CD14-positive monocyte (primary cell): ENCODE data around the gene TTC39B. TPM values are rescaled to one million over a fixed set of nuclear protein-coding genes. Genes with fewer than 3 reads are reported as not detected.

Experiments used
- DNase-seq, 3 donors: peaks; one replicate each; pipeline ENCODE4 v3.0.0-alpha.2; 2011 to 2022
- H2AFZ ChIP-seq: 2 replicates; pipeline ENCODE4 v1.6.0; 2012; ENCODE audit warnings: mild to moderate bottlenecking, low read depth, low read length, inconsistent platforms; ENCODE audit not compliant: insufficient read depth, poor library complexity, severe bottlenecking
- H3K27ac ChIP-seq, 2 donors: 1 replicate in 1 of 2; 2 replicates in 1 of 2; pipeline ENCODE4 v1.5.1; 2012 to 2013; ENCODE audit warnings: low read length in 2 of 2, control low read depth in 1 of 2, inconsistent platforms in 1 of 2, low read depth in 1 of 2, mild to moderate bottlenecking in 1 of 2
- H3K27me3 ChIP-seq, 2 donors: one replicate each; pipeline versions ENCODE4 v1.6.0 to v1.6.1; 2011 to 2013; ENCODE audit warnings: low read length in 2 of 2; ENCODE audit not compliant: control insufficient read depth in 2 of 2, insufficient read depth in 2 of 2
- H3K36me3 ChIP-seq, 2 donors: replicated peaks in 1 of 2; 1 replicate in 1 of 2; 2 replicates in 1 of 2; pipeline versions ENCODE4 v1.5.1 to v1.6.1; 2012 to 2013; ENCODE audit warnings: low read length in 2 of 2, control low read depth in 1 of 2, inconsistent platforms in 1 of 2, mild to moderate bottlenecking in 1 of 2; ENCODE audit not compliant: insufficient read depth in 2 of 2, control insufficient read depth in 1 of 2
- H3K4me1 ChIP-seq, 2 donors: 1 replicate in 1 of 2; 2 replicates in 1 of 2; pipeline versions ENCODE4 v1.5.1 to v1.6.1; 2012 to 2013; ENCODE audit warnings: low read length in 2 of 2, control low read depth in 1 of 2, inconsistent platforms in 1 of 2, mild to moderate bottlenecking in 1 of 2, moderate library complexity in 1 of 2; ENCODE audit not compliant: insufficient read depth in 2 of 2, control insufficient read depth in 1 of 2
- H3K4me2 ChIP-seq: replicated peaks from 2 replicates; pipeline ENCODE3; 2012; ENCODE audit warnings: low read length, moderate library complexity, mild to moderate bottlenecking; ENCODE audit not compliant: poor library complexity, severe bottlenecking; ENCODE audit errors: extremely low read depth
- H3K4me3 ChIP-seq, 3 experiments: fragments of 200-600 bp in 1 of 3; sonication (generic) in 1 of 3; replicated peaks in 1 of 3; 1 replicate in 2 of 3; 2 replicates in 1 of 3; pipeline ENCODE4 v1.5.1; 2011 to 2013; ENCODE audit warnings: low read length in 3 of 3, mild to moderate bottlenecking in 3 of 3, control low read depth in 2 of 3, low read depth in 2 of 3, inconsistent platforms in 1 of 3, moderate library complexity in 1 of 3
- H3K79me2 ChIP-seq: 2 replicates; pipeline ENCODE4 v1.6.0; 2012; ENCODE audit warnings: mild to moderate bottlenecking, control low read depth, inconsistent platforms, low read length, moderate library complexity; ENCODE audit not compliant: insufficient read depth
- H3K9ac ChIP-seq: 2 replicates; pipeline ENCODE4 v1.6.0; 2017; ENCODE audit warnings: low read length, mild to moderate bottlenecking; ENCODE audit not compliant: insufficient read depth, poor library complexity, severe bottlenecking
- H3K9me3 ChIP-seq, 2 donors: replicated peaks in 1 of 2; 1 replicate in 1 of 2; 2 replicates in 1 of 2; pipeline versions ENCODE4 v1.5.1 to v1.6.1; 2012 to 2013; ENCODE audit warnings: low read length in 2 of 2, control low read depth in 1 of 2; ENCODE audit not compliant: control insufficient read depth in 1 of 2, insufficient read depth in 1 of 2
- H4K20me1 ChIP-seq: 2 replicates; pipeline ENCODE4 v1.6.0; 2012; ENCODE audit warnings: mild to moderate bottlenecking, low read length, control low read depth, moderate library complexity; ENCODE audit not compliant: insufficient read depth
- H3K27ac Mint-ChIP-seq, 7 donors: one replicate each; pipeline ENCODE4 v1.8.0; 2020; ENCODE audit warnings: mild to moderate bottlenecking in 7 of 7, mixed read lengths in 7 of 7, moderate library complexity in 6 of 7, inconsistent platforms in 2 of 7
- H3K27me3 Mint-ChIP-seq, 3 donors: one replicate each; pipeline ENCODE4 v1.8.0; 2021 to 2022; ENCODE audit warnings: low read depth in 3 of 3, mild to moderate bottlenecking in 3 of 3, mixed read lengths in 3 of 3, moderate library complexity in 3 of 3, inconsistent platforms in 1 of 3
- H3K36me3 Mint-ChIP-seq, 2 donors: one replicate each; pipeline ENCODE4 v1.8.0; 2020; ENCODE audit warnings: mixed read lengths in 2 of 2, inconsistent platforms in 1 of 2, mild to moderate bottlenecking in 1 of 2
- H3K4me1 Mint-ChIP-seq: one replicate; pipeline ENCODE4 v1.8.0; 2020; ENCODE audit warnings: mild to moderate bottlenecking, mixed read lengths
- H3K4me3 Mint-ChIP-seq, 2 donors: one replicate each; pipeline ENCODE4 v1.8.0; 2020; ENCODE audit warnings: mild to moderate bottlenecking in 2 of 2, mixed read lengths in 2 of 2, moderate library complexity in 1 of 2
- H3K9me3 Mint-ChIP-seq, 7 donors: one replicate each; pipeline ENCODE4 v1.8.0; 2020 to 2022; ENCODE audit warnings: mixed read lengths in 7 of 7, mild to moderate bottlenecking in 6 of 7, moderate library complexity in 6 of 7, inconsistent platforms in 2 of 7
- WGBS: methylation state at CpG from one replicate; pipeline ENCODE4 v1.1.5; 2013; ENCODE audit warnings: missing lambda C conversion rate; ENCODE audit not compliant: insufficient coverage; 5-methylcytosine and 5-hydroxymethylcytosine counted together
- intact Hi-C, 2 donors: fragments of 100-400 bp; cut with micrococcal nuclease; formaldehyde crosslinking; loops; one replicate each; pipeline versions ENCODE4 v1.15.0 to v1.15.1; 2023
- polyA plus RNA-seq, 3 donors: library from polyadenylated mRNA; depleted of rRNA in 1 of 3; unstranded in 2 of 3; stranded (reverse) in 1 of 3; fragments of 300-500 nt in 2 of 3; fragments of >200 nt in 1 of 3; fragmentation: Illumina TruSeq in 2 of 3; gene quantifications; 1 replicate in 2 of 3; 2 replicates in 1 of 3; pipeline ENCODE4 v1.2.3, GENCODE V29; 2012 to 2021
- TF ChIP-seq, protein P1 (sequence below): fragments of 200-600 bp; IDR thresholded peaks from one replicate; pipeline ENCODE4 v1.8.0; 2022; ENCODE audit warnings: antibody characterized with exemption, mild to moderate bottlenecking

Gene TTC39B
- polyA plus RNA-seq, 3 donors, result 0.87 to 5.3 (median 3.1) TPM

DNA sequence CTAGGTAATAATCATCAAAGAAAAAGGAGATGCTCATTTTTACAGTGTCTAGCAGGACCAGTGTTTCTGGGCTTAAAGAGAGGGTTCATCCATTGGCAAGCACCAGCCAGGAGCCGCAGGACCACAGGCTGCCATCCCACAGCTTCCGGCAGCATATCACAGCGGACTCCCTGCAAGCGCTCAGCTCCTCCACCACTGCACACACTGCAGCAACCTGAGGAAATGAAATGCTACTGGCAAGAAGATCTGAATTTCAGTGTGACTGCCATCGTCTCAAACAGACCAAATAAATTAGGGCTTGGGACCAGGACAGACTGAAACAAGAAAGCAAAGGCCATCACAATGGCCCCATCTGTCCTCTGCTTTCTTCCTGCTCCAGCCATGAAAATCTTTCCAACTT, 114.2 kb downstream of the TTC39B start:
- H3K27me3 ChIP-seq, result no peaks in the 10 kb centered on the region
- no peaks in the 10 kb centered on the region for H3K79me2 ChIP-seq
- no peak overlapping the region for H3K4me3 ChIP-seq
- Mint-ChIP-seq H3K27ac (no peak overlapping the region), H3K27me3 (no peaks in the 10 kb centered on the region), H3K4me1 (no peaks in the 10 kb centered on the region), H3K36me3 (peaks cover 32 to 37% of the 10 kb centered on the region in 2 donors), H3K4me3 (no peak overlapping the region), H3K9me3 (peaks cover 2 to 9% (median 3%) of the 10 kb centered on the region in 7 donors)
- no peak overlapping the region for H3K4me2 ChIP-seq
- H2AFZ ChIP-seq, result no peak overlapping the region
- H3K27ac ChIP-seq, result no peak overlapping the region
- peaks cover 0 to 46% of the 10 kb centered on the region in 2 donors for H3K36me3 ChIP-seq
- H3K9ac ChIP-seq, result no peak overlapping the region
- no peaks in the 10 kb centered on the region for H3K4me1 ChIP-seq
- intact Hi-C loops, result no loop called here
- no peak for DNase-seq
- WGBS, result 100% methylated on average over 3 of the region's 5 CpGs
- no peaks in the 10 kb centered on the region for H4K20me1 ChIP-seq
- H3K9me3 ChIP-seq, result no peaks in the 10 kb centered on the region
- TF ChIP-seq, protein P1, sequence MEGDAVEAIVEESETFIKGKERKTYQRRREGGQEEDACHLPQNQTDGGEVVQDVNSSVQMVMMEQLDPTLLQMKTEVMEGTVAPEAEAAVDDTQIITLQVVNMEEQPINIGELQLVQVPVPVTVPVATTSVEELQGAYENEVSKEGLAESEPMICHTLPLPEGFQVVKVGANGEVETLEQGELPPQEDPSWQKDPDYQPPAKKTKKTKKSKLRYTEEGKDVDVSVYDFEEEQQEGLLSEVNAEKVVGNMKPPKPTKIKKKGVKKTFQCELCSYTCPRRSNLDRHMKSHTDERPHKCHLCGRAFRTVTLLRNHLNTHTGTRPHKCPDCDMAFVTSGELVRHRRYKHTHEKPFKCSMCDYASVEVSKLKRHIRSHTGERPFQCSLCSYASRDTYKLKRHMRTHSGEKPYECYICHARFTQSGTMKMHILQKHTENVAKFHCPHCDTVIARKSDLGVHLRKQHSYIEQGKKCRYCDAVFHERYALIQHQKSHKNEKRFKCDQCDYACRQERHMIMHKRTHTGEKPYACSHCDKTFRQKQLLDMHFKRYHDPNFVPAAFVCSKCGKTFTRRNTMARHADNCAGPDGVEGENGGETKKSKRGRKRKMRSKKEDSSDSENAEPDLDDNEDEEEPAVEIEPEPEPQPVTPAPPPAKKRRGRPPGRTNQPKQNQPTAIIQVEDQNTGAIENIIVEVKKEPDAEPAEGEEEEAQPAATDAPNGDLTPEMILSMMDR, result no peak

DNA sequence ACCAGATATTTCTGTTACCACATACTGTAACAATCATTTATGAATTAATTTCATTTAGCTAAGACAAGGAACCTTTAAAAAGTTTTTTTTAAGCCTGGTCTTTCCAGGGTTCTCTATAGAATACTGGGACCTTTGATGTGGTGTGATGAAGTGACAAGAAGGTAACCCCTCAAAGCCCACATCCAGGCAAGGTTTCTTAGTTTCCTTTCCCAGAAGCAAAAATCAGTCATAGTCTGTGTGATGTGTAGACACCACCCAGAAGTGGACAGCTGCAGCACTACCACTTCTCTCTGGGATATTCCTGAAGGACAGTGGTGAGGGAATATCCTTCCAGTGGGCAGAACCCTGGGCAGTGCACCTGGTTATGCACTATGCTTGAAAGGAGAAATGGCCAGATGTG, 115.6 kb downstream of the TTC39B start:
- no peaks in the 10 kb centered on the region for H3K4me1 ChIP-seq
- H3K79me2 ChIP-seq, result no peaks in the 10 kb centered on the region
- H3K27ac ChIP-seq, result no peak overlapping the region
- H3K27me3 ChIP-seq, result no peaks in the 10 kb centered on the region
- no peak overlapping the region for H3K4me3 ChIP-seq
- peaks cover 35 to 41% of the 10 kb centered on the region in 2 donors for H3K36me3 Mint-ChIP-seq
- H2AFZ ChIP-seq, result no peak overlapping the region
- H3K9ac ChIP-seq, result no peak overlapping the region
- H3K36me3 ChIP-seq, result peaks cover 0 to 54% of the 10 kb centered on the region in 2 donors
- intact Hi-C loops, result no loop called here
- no peaks in the 10 kb centered on the region for H3K27me3 Mint-ChIP-seq
- TF ChIP-seq, protein P1, result no peak
- DNase-seq, result no peak
- H3K9me3 ChIP-seq, result no peaks in the 10 kb centered on the region
- peaks cover 0 to 5% (median 3%) of the 10 kb centered on the region in 7 donors for H3K9me3 Mint-ChIP-seq
- no peak overlapping the region for H3K4me2 ChIP-seq
- H3K27ac Mint-ChIP-seq, result no peak overlapping the region
- no peak overlapping the region for H3K4me3 Mint-ChIP-seq
- no peaks in the 10 kb centered on the region for H3K4me1 Mint-ChIP-seq
- no peaks in the 10 kb centered on the region for H4K20me1 ChIP-seq
